Naive B cell (primary cell): ENCODE results near the gene FOXB1. TPM values are rescaled to one million over a fixed set of nuclear protein-coding genes. Genes with fewer than 3 reads are reported as not detected.

ENCODE experiments used
- ATAC-seq, 2 donors: fragments of 150-1000 bp; cut with Tn5 transposase; 2 replicates each; pipeline ENCODE4 v1.10.0; 2021; ENCODE audit warnings: low read depth in 2 of 2, mild to moderate bottlenecking in 2 of 2, moderate library complexity in 2 of 2
- DNase-seq: peaks from one replicate; pipeline ENCODE4 v3.0.0; 2022
- H3K27ac Mint-ChIP-seq, 6 donors: one replicate each; pipeline ENCODE4 v1.8.0; 2020 to 2022; ENCODE audit warnings: mild to moderate bottlenecking in 6 of 6, mixed read lengths in 6 of 6, moderate library complexity in 5 of 6, inconsistent platforms in 2 of 6
- H3K27me3 Mint-ChIP-seq, 3 donors: one replicate each; pipeline ENCODE4 v1.8.0; 2021 to 2022; ENCODE audit warnings: mixed read lengths in 3 of 3, mild to moderate bottlenecking in 1 of 3
- H3K36me3 Mint-ChIP-seq, 2 donors: one replicate each; pipeline ENCODE4 v1.8.0; 2020 to 2022; ENCODE audit warnings: mixed read lengths in 2 of 2, inconsistent platforms in 1 of 2, mild to moderate bottlenecking in 1 of 2
- H3K4me1 Mint-ChIP-seq, 3 donors: one replicate each; pipeline ENCODE4 v1.8.0; 2020 to 2022; ENCODE audit warnings: mixed read lengths in 3 of 3, inconsistent platforms in 1 of 3, mild to moderate bottlenecking in 1 of 3, moderate library complexity in 1 of 3
- H3K4me3 Mint-ChIP-seq, 8 donors: one replicate each; pipeline ENCODE4 v1.8.0; 2020 to 2022; ENCODE audit warnings: mild to moderate bottlenecking in 8 of 8, mixed read lengths in 8 of 8, moderate library complexity in 8 of 8, inconsistent platforms in 2 of 8
- H3K9me3 Mint-ChIP-seq, 7 donors: one replicate each; pipeline ENCODE4 v1.8.0; 2020 to 2022; ENCODE audit warnings: mixed read lengths in 7 of 7, mild to moderate bottlenecking in 5 of 7, inconsistent platforms in 2 of 7, moderate library complexity in 1 of 7
- polyA plus RNA-seq, 6 donors: library from polyadenylated mRNA; unstranded; fragments of 300-500 nt; fragmentation: Illumina TruSeq; gene quantifications; one replicate each; pipeline ENCODE4 v1.2.3, GENCODE V29; 2021; ENCODE audit warnings: low read depth in 6 of 6

FOXB1 gene
- polyA plus RNA-seq, 6 donors from 2014 or later = not detected

- H3K4me1 Mint-ChIP-seq = peaks cover 0 to 10% (median 4%) of the 10 kb centered on the region in 3 donors
- no peaks in the 10 kb centered on the region for H3K36me3 Mint-ChIP-seq
- DNase-seq (no peak), ATAC-seq (no peak)
- H3K27me3 Mint-ChIP-seq = peaks cover 69 to 92% (median 85%) of the 10 kb centered on the region in 3 donors
- H3K4me3 Mint-ChIP-seq = peak overlapping the region in 1 of 8 donors; percentile 54
- peak overlapping the region in 1 of 6 donors; percentile 79 for H3K27ac Mint-ChIP-seq
- H3K9me3 Mint-ChIP-seq = peaks cover 0 to 34% (median 13%) of the 10 kb centered on the region in 7 donors
Observed at GRCh38 chr15:59993950-59994401, 10.1 kb upstream of the FOXB1 start.

- Mint-ChIP-seq H3K4me3 (peak overlapping the region in 4 of 8 donors; percentile 16 to 52 (median 39)), H3K4me1 (peaks cover 0 to 10% (median 4%) of the 10 kb centered on the region in 3 donors), H3K36me3 (no peaks in the 10 kb centered on the region), H3K27me3 (peaks cover 72 to 97% (median 85%) of the 10 kb centered on the region in 3 donors), H3K27ac (peak overlapping the region in 2 of 6 donors; percentile 20 to 26), H3K9me3 (peaks cover 0 to 39% (median 16%) of the 10 kb centered on the region in 7 donors)
- ATAC-seq (no peak), DNase-seq (no peak)
Observed at GRCh38 chr15:59994526-59994887, 9.6 kb upstream of the FOXB1 start.

GRCh38 chr15:59994888-59995557 is 9.1 kb upstream of the FOXB1 start:
- Mint-ChIP-seq H3K27ac (peak overlapping the region in 3 of 6 donors; percentile 20 to 39 (median 26)), H3K27me3 (peaks cover 69 to 98% (median 85%) of the 10 kb centered on the region in 3 donors), H3K36me3 (peaks cover 0 to 1% of the 10 kb centered on the region in 2 donors), H3K4me3 (peak overlapping the region in 4 of 8 donors; percentile 16 to 52 (median 48)), H3K4me1 (peaks cover 0 to 10% (median 5%) of the 10 kb centered on the region in 3 donors), H3K9me3 (peaks cover 0 to 40% (median 16%) of the 10 kb centered on the region in 7 donors)
- ATAC-seq = no peak
- DNase-seq = no peak

- H3K27ac Mint-ChIP-seq = peak overlapping the region in 3 of 6 donors; percentile 39 to 80 (median 76)
- DNase-seq = no peak
- peaks cover 2 to 45% (median 21%) of the 10 kb centered on the region in 7 donors for H3K9me3 Mint-ChIP-seq
- peak overlapping the region in 3 of 8 donors; percentile 15 to 33 (median 19) for H3K4me3 Mint-ChIP-seq
- no peak for ATAC-seq
- H3K4me1 Mint-ChIP-seq = peaks cover 0 to 10% (median 10%) of the 10 kb centered on the region in 3 donors
- peaks cover 68 to 100% (median 89%) of the 10 kb centered on the region in 3 donors for H3K27me3 Mint-ChIP-seq
- H3K36me3 Mint-ChIP-seq = peaks cover 0 to 8% of the 10 kb centered on the region in 2 donors
Observed at GRCh38 chr15:59995568-59996297, 8.4 kb upstream of the FOXB1 start.

GRCh38 chr15:59996298-59997041 is 7.6 kb upstream of the FOXB1 start:
- Mint-ChIP-seq H3K4me1 (peaks cover 0 to 10% (median 10%) of the 10 kb centered on the region in 3 donors), H3K27ac (peak overlapping the region in 2 of 6 donors; percentile 76 to 88), H3K27me3 (peaks cover 72 to 100% (median 96%) of the 10 kb centered on the region in 3 donors), H3K36me3 (peaks cover 0 to 13% of the 10 kb centered on the region in 2 donors), H3K4me3 (peak overlapping the region in 6 of 8 donors; percentile 33 to 56 (median 40)), H3K9me3 (peaks cover 7 to 52% (median 25%) of the 10 kb centered on the region in 7 donors)
- DNase-seq = no peak
- no peak for ATAC-seq

- peaks cover 7 to 59% (median 30%) of the 10 kb centered on the region in 7 donors for H3K9me3 Mint-ChIP-seq
- H3K36me3 Mint-ChIP-seq = peaks cover 0 to 20% of the 10 kb centered on the region in 2 donors
- H3K27me3 Mint-ChIP-seq = peaks cover 74 to 100% (median 96%) of the 10 kb centered on the region in 3 donors
- H3K27ac Mint-ChIP-seq = peak overlapping the region in 3 of 6 donors; percentile 30 to 88 (median 47)
- peaks cover under 1 to 10% (median 10%) of the 10 kb centered on the region in 3 donors for H3K4me1 Mint-ChIP-seq
- H3K4me3 Mint-ChIP-seq = peak overlapping the region; percentile 9 to 73 (median 48)
- DNase-seq = no peak
- ATAC-seq = peak; percentile 28 to 55
Observed at GRCh38 chr15:59997070-59997701, 6.9 kb upstream of the FOXB1 start.

GRCh38 chr15:59998305-59998949 is 5.7 kb upstream of the FOXB1 start:
- H3K9me3 Mint-ChIP-seq = peaks cover 8 to 68% (median 39%) of the 10 kb centered on the region in 7 donors
- peaks cover 0 to 27% of the 10 kb centered on the region in 2 donors for H3K36me3 Mint-ChIP-seq
- peaks cover 7 to 13% (median 10%) of the 10 kb centered on the region in 3 donors for H3K4me1 Mint-ChIP-seq
- peaks cover 77 to 98% (median 92%) of the 10 kb centered on the region in 3 donors for H3K27me3 Mint-ChIP-seq
- ATAC-seq (no peak), DNase-seq (no peak)
- peak overlapping the region in 2 of 8 donors; percentile 35 to 68 for H3K4me3 Mint-ChIP-seq
- H3K27ac Mint-ChIP-seq = peak overlapping the region in 1 of 6 donors; percentile 15

GRCh38 chr15:59998950-59999611 is 5.0 kb upstream of the FOXB1 start:
- H3K27ac Mint-ChIP-seq = peak overlapping the region in 2 of 6 donors; percentile 70 to 71
- H3K4me3 Mint-ChIP-seq = peak overlapping the region in 3 of 8 donors; percentile 15 to 52 (median 33)
- peaks cover 0 to 27% of the 10 kb centered on the region in 2 donors for H3K36me3 Mint-ChIP-seq

GRCh38 chr15:59999612-60000112 is 4.4 kb upstream of the FOXB1 start:
- Mint-ChIP-seq H3K36me3 (peaks cover 0 to 27% of the 10 kb centered on the region in 2 donors), H3K27ac (peak overlapping the region in 3 of 6 donors; percentile 69 to 80 (median 71)), H3K4me1 (peaks cover 10 to 21% (median 17%) of the 10 kb centered on the region in 3 donors), H3K4me3 (peak overlapping the region in 3 of 8 donors; percentile 52 to 73 (median 58)), H3K9me3 (peaks cover 8 to 59% (median 35%) of the 10 kb centered on the region in 7 donors), H3K27me3 (peaks cover 81 to 97% (median 82%) of the 10 kb centered on the region in 3 donors)
- ATAC-seq = no peak
- DNase-seq = no peak

More at GRCh38 chr15:59998950-59999611, 5.0 kb upstream of the FOXB1 start:
- no peak for ATAC-seq
- Mint-ChIP-seq H3K9me3 (peaks cover 8 to 65% (median 35%) of the 10 kb centered on the region in 7 donors), H3K27me3 (peaks cover 83 to 98% (median 86%) of the 10 kb centered on the region in 3 donors), H3K4me1 (peaks cover 7 to 18% (median 15%) of the 10 kb centered on the region in 3 donors)
- no peak for DNase-seq

- peaks cover 84 to 97% (median 84%) of the 10 kb centered on the region in 3 donors for H3K27me3 Mint-ChIP-seq
- peaks cover 0 to 27% of the 10 kb centered on the region in 2 donors for H3K36me3 Mint-ChIP-seq
- peak overlapping the region in 3 of 8 donors; percentile 18 to 73 (median 58) for H3K4me3 Mint-ChIP-seq
- no peak for DNase-seq
- H3K4me1 Mint-ChIP-seq = peaks cover 16 to 27% (median 23%) of the 10 kb centered on the region in 3 donors
- ATAC-seq = no peak
- peaks cover 8 to 57% (median 35%) of the 10 kb centered on the region in 7 donors for H3K9me3 Mint-ChIP-seq
- peak overlapping the region in 3 of 6 donors; percentile 69 to 88 (median 80) for H3K27ac Mint-ChIP-seq
Observed at GRCh38 chr15:60000113-60000823, 3.8 kb upstream of the FOXB1 start.
